Activated T-helper 2 cell treated with anti-CD3 and anti-CD28 coated beads, Interferon-gamma antibody, Interleukin-2, Interleukin-4, amounts not matched to agents 10 μg/mL and 5 μg/mL and 100 μg/mL, durations not matched to agents 14 hours and 24 hours and 36 hours (primary cell): Measurements from ENCODE around the gene MSANTD1. TPM values are rescaled to one million over a fixed set of nuclear protein-coding genes. Genes with fewer than 3 reads are reported as not detected.

ENCODE experiments used
- DNase-seq: peaks from one replicate; pipeline ENCODE4 v3.0.0; 2021; ENCODE audit warnings: low spot score
- H3K27ac Mint-ChIP-seq: one replicate; pipeline ENCODE4 v1.8.0; 2021; ENCODE audit warnings: mixed read lengths
- H3K27me3 Mint-ChIP-seq: one replicate; pipeline ENCODE4 v1.8.0; 2021; ENCODE audit warnings: low read depth, mixed read lengths
- H3K36me3 Mint-ChIP-seq: one replicate; pipeline ENCODE4 v1.8.0; 2021; ENCODE audit warnings: low read depth, mixed read lengths
- H3K4me1 Mint-ChIP-seq: one replicate; pipeline ENCODE4 v1.8.0; 2021; ENCODE audit warnings: low read depth, mixed read lengths
- H3K4me3 Mint-ChIP-seq: one replicate; pipeline ENCODE4 v1.8.0; 2021; ENCODE audit warnings: low read depth, mild to moderate bottlenecking, moderate library complexity, mixed read lengths
- H3K9me3 Mint-ChIP-seq: one replicate; pipeline ENCODE4 v1.8.0; 2021; ENCODE audit warnings: mixed read lengths
- intact Hi-C: fragments of 100-400 bp; cut with micrococcal nuclease; formaldehyde crosslinking; loops from one replicate; pipeline ENCODE4 v1.15.1; 2023
- total RNA-seq: library from RNA; stranded (reverse); gene quantifications from 2 replicates; pipeline ENCODE4 v1.2.3, GENCODE V29; 2022

Gene MSANTD1
- total RNA-seq, 1 donor from 2014 or later: 0.68 TPM

DNA sequence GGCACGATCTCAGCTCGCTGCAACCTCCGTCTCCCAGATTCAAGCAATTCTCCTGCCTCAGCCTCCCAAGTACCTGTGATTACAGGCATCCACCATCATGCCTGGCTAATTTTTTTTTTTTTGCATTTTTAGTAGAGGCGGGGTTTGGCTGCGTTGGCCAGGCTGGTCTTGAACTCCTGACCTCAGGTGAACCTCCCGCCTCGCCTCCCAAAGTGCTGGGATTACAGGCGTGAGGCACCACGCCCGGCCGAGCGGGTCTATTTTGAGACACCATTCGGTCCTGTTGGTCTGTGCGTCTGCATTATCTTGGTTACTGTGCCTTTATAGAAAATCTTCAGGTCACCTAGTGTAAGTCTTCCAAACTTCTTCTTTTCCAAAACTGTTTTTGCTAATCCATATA lies 22.2 kb downstream of the MSANTD1 start:
- no peak overlapping the region for H3K4me3 Mint-ChIP-seq

DNA sequence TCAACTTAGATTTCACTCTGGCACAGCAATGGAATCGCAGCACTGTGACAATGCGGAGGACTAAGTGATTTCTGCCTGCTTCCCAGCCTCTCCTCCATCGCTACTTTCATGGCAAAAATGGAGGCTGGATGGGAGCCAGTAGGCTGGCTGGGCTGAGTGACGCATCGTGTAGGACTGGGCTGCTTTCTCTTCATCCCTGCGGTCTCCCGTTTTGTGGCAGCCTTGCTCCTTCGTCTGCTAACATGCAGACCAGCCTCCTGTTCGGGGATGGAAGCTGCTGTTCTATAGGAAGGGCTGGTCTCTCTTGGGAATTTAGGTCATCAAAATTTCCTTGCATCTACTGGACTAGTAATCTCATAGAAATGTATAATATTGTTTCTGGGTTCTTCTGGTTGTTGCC lies 28.0 kb downstream of the MSANTD1 start:
- Mint-ChIP-seq H3K27me3 (peaks cover 21% of the 10 kb centered on the region), H3K27ac (no peak overlapping the region), H3K36me3 (no peaks in the 10 kb centered on the region), H3K4me1 (peaks cover 7% of the 10 kb centered on the region), H3K4me3 (no peak overlapping the region), H3K9me3 (no peaks in the 10 kb centered on the region)
- no peak for DNase-seq
- intact Hi-C loops: no loop called here

More for the DNA sequence above, 22.2 kb downstream of the MSANTD1 start:
- peaks cover 6% of the 10 kb centered on the region for H3K4me1 Mint-ChIP-seq
- DNase-seq: no peak
- H3K27ac Mint-ChIP-seq: no peak overlapping the region
- intact Hi-C loops: no loop called here
- H3K36me3 Mint-ChIP-seq: no peaks in the 10 kb centered on the region
- peaks cover 15% of the 10 kb centered on the region for H3K27me3 Mint-ChIP-seq
- no peaks in the 10 kb centered on the region for H3K9me3 Mint-ChIP-seq

DNA sequence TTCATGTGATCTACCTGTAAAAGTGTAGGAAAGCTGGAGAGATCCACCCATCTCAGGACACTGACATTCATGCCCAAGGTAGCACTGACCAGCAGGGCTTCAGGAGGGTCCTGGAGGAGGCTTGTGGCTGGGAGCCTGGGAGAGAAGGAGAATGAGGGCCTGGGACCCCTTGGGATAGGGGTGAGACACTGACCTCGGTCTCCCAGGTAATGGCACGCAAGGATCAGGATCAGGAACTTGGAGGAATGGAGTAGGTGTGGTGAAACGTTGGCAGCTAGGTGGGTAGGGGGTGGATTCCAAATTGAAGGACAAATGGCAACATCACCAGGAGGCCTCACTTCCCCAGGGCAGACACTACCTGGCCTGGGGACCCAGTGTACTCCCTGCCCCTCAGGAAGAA lies 31.5 kb downstream of the MSANTD1 start:
- intact Hi-C loops: no loop called here
- peaks cover 17% of the 10 kb centered on the region for H3K27me3 Mint-ChIP-seq
- H3K4me3 Mint-ChIP-seq: no peak overlapping the region
- H3K36me3 Mint-ChIP-seq: no peaks in the 10 kb centered on the region
- peaks cover 7% of the 10 kb centered on the region for H3K4me1 Mint-ChIP-seq
- H3K27ac Mint-ChIP-seq: no peak overlapping the region
- no peaks in the 10 kb centered on the region for H3K9me3 Mint-ChIP-seq
- no peak for DNase-seq

DNA sequence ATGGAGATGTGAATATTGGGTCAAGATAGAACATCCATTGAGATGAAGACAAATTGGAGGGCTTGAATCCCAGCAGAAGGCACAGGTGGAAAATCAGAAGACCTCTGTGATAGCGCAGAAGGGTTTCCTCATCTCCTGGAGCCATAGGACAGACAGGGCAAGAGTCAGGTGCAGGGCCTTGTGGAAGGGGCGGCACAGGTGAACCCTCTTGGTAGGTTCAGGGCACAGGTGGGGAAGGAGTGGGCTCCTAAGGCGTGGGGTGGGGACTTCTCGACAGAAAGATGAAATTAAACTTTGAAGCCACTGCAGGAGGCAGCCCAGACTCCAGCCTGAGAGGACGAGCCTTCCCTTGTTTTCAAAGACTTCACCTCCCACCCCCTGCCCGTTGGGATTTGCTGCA lies 34.5 kb downstream of the MSANTD1 start:
- H3K9me3 Mint-ChIP-seq: no peaks in the 10 kb centered on the region
- DNase-seq: no peak
- intact Hi-C loops: no loop called here
- no peak overlapping the region for H3K4me3 Mint-ChIP-seq
- H3K27ac Mint-ChIP-seq: no peak overlapping the region
- no peaks in the 10 kb centered on the region for H3K36me3 Mint-ChIP-seq
- H3K27me3 Mint-ChIP-seq: peaks cover 18% of the 10 kb centered on the region
- H3K4me1 Mint-ChIP-seq: no peaks in the 10 kb centered on the region

DNA sequence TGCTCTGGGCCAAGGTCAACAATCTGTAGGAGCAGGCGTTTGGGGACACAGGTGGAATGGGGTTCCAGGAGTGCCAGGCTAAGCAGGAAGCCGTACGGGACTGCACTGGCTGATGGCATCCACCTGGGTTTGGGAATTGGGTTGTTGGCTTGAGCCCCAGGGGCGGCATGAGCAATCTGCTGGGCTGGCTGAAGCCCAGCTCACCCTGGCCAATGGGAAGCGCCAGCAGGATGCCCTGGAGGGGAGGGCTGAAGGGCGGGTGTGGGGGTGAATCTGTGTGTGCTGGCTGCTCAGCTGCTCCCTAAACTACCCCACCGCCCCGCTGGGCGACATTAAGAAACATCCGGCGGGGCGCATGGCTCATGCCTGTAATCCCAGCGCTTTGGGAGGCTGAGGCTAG lies 35.0 kb downstream of the MSANTD1 start:
- no peaks in the 10 kb centered on the region for H3K9me3 Mint-ChIP-seq
- no peaks in the 10 kb centered on the region for H3K36me3 Mint-ChIP-seq
- H3K27ac Mint-ChIP-seq: no peak overlapping the region
- H3K4me1 Mint-ChIP-seq: no peaks in the 10 kb centered on the region
- intact Hi-C loops: no loop called here
- no peak overlapping the region for H3K4me3 Mint-ChIP-seq
- DNase-seq: no peak
- peaks cover 17% of the 10 kb centered on the region for H3K27me3 Mint-ChIP-seq

DNA sequence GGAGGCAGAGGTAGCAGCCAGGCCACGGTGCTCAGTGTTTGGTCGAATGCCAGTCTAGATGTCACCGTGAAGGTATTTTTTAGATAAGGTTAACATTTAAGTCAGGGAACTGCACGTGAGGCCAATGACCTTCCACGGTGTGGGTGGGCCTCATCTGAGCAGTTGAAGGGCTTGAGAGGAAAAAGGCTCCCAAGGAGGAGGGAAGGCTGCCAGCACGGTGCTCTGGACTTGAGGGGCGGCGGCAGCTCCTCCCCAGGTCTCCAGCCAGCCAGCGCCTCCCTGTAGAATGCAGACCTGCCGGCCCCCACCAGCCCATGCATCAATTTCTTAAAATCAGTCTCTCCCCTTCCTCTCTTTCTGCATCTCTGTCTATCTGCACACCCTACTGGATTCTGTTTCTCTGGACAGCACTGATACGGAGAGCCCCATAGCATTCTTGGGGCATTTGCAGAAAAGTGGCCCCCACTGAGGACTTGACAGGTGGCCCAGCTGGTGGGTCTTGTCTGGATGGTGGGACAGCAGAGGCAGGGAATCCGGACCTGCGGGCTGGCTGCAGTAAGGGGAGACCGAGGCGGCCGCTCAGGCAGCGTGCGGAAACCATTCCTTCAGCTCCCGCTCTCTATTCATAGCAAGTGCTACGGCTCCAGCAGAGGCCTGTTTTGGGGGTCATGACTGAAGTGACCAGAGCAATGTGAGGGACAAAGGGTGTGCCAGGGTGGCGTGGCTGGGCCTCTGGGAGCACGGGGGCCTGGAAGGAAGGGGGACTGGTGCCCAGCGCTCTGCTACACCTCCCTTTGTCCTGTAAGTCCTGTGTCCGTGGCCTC lies 36.0 kb downstream of the MSANTD1 start:
- Mint-ChIP-seq H3K9me3 (no peaks in the 10 kb centered on the region), H3K36me3 (no peaks in the 10 kb centered on the region), H3K27me3 (peaks cover 20% of the 10 kb centered on the region), H3K27ac (no peak overlapping the region), H3K4me1 (no peaks in the 10 kb centered on the region), H3K4me3 (no peak overlapping the region)
- intact Hi-C loops: no loop called here
- DNase-seq: no peak

DNA sequence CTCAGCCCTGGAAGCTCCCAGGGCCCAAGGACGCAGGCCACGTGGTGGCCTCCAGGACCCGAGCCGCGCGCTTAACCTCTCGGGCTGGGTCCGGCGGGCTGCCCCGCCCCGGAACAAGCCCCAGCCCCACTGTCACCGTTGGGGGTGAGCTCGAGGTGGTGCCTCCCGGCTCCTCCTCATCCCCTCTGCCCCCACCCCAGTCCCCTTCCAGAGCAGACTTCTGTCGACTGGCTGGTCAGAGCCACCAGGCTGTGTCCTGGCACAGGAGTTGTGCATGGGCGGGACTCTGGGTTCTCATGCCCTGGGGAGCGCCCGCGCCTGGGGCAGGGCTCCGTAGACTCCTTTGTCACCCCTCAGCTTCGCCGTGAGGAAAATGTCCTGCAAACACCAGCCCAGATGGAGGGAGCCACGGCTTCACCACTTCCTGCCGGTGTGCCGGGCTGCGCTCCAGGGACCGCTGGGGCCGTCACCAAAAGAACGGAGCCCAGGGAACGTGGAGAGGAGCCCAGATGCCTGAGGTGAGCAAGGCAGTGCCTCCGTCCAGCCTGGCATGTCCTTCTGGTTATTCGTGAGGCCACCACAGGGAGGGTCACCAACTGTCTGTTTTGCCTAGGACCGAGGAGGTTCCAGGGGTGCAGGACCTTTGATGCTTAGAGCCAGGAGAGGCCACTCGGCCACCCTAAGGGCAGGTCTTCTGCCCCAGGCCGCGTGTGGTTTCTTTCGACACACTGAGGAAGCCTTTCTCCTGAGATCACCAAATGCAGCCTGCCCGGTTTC lies 36.8 kb downstream of the MSANTD1 start:
- DNase-seq: no peak
- Mint-ChIP-seq H3K9me3 (no peaks in the 10 kb centered on the region), H3K4me3 (no peak overlapping the region), H3K4me1 (no peaks in the 10 kb centered on the region), H3K36me3 (no peaks in the 10 kb centered on the region), H3K27me3 (peaks cover 28% of the 10 kb centered on the region), H3K27ac (no peak overlapping the region)
- intact Hi-C loops: no loop called here

DNA sequence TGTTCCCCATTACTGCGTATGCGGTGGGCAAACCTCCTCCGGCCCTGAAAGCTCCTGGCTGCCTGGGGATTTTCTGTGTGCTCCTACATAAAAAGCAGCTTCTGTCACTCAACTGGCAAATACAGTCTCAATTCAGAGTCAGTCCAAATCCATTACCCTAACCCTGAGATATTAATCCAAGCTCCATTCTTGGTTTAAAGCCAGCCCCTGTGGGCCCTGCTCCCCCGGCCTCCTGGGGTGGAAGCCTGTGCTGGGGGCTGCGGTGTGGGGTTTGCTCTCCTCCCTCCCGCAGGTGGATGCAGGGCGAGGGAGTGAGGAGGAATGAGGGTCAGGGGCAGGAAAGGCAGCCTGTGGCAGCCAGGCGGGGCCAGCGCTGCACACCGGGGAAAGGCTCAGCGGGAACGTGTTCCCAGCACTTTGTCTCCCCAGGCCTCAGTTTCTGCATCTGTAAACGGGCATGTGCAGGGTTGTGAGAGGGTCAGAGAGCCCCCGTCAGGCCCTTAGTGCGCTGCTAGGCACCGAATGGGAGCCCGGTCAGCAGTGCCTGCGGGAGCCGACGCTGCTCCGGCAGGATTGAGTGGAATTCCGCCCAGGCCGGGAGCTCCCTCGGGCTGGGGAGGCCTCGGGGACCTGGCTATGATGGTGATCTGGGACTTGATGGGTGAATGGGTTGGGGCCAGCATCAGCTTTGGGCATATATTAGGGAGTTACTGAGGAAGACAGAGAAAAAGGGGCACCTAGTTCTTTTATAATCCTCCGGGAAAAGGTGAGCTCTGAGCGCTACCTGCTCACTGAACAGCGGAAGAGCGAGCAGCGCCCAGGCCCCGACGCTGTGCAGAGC lies 37.6 kb downstream of the MSANTD1 start:
- Mint-ChIP-seq H3K27me3 (peaks cover 35% of the 10 kb centered on the region), H3K27ac (no peak overlapping the region), H3K36me3 (no peaks in the 10 kb centered on the region), H3K4me1 (peaks cover 2% of the 10 kb centered on the region), H3K9me3 (no peaks in the 10 kb centered on the region), H3K4me3 (no peak overlapping the region)
- DNase-seq: no peak
- intact Hi-C loops: no loop called here

DNA sequence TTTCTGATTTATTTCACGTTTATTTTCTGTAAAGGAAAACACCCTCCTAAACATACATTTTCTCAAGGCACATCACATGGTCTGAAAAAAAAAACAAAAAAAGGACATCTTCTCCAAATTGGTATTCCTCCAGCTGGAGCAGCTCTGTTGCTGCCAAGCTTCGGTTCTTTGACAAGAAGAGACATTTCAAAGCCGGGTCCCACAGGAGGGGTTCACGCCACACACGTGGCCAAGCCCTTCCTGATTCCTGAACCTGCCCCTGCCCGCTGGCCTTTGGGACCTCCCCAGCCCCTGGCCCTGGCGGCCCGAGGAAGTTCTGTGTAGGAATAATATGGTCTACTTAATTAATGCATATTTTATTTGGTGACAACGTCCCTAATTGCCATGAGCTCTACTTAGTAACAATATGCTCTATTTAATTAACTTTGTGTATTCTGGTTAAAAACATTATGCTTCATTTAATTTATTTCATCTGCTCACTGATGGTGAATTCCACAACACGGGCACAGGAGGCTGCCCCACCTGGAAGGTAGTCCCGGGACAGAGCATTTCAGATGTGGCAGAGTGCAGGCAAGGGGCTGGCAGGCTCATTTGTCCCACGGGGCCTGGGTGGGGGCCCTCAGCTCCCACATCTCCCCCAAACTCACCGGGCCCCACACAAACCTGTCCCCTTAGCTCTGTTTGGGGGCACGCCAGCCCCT lies 38.5 kb downstream of the MSANTD1 start:
- no peak overlapping the region for H3K27ac Mint-ChIP-seq
- H3K4me3 Mint-ChIP-seq: no peak overlapping the region
- H3K9me3 Mint-ChIP-seq: no peaks in the 10 kb centered on the region
- no peaks in the 10 kb centered on the region for H3K36me3 Mint-ChIP-seq
- no peak for DNase-seq
- intact Hi-C loops: no loop called here
- peaks cover 39% of the 10 kb centered on the region for H3K27me3 Mint-ChIP-seq
- peaks cover 5% of the 10 kb centered on the region for H3K4me1 Mint-ChIP-seq

DNA sequence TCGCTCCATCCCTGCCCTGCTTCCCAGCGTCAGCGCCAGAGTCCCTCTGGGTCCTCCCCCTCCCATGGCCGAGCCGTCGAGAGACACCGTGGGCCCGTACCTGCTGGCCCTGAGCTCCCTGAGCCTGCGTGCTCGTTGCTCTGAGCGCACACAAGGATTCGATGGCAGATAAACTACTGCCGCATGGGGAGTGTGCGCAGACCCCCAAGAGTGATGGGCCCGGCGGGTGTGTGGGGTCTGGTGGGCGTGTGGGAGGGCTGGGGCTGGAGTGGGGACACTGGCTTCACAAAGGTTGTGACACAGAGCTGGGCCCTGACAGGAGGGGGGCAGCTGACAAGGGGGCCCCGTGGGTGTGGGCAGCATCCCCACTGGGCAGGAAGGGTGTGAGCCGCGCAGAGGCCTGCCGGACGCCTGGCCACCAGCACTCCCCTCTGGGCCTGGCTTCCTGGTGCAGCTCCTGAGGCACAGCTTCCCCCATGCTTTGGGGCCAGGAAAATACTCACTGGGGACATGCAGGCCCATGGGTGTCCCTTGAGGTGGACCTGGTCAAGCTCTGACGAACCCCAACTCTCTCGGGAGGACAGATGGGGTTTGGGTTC lies 39.1 kb downstream of the MSANTD1 start:
- intact Hi-C loops: no loop called here
- DNase-seq: no peak
- H3K4me1 Mint-ChIP-seq: peaks cover 5% of the 10 kb centered on the region
- H3K27ac Mint-ChIP-seq: no peak overlapping the region
- H3K9me3 Mint-ChIP-seq: no peaks in the 10 kb centered on the region
- no peaks in the 10 kb centered on the region for H3K36me3 Mint-ChIP-seq
- no peak overlapping the region for H3K4me3 Mint-ChIP-seq
- H3K27me3 Mint-ChIP-seq: peaks cover 35% of the 10 kb centered on the region

DNA sequence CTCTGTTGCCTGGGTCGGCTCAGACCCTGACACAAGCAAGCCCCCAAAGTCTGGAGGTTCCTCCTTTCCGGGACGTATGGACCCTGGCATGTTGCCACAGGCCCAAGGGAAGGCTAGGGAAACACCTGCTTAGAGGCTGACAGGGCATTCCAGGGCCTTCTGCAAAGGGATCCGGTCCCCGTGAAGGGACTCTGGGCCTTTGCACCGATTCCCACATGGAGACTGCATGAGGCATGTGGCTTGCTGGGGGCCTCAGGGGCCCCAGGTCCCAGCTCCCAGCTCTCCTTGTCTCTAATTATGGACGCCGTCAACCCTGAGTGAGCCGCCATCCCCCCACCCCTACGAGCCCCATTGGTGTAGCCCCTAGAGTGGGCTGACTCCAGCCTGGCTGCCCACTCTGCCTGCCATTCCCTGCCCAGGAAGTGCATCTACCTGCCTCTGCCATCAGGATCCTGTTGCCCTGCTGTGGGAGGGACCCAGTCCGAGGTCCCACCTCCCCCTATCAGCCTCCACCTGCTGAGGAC lies 39.7 kb downstream of the MSANTD1 start:
- Mint-ChIP-seq H3K4me1 (peaks cover 8% of the 10 kb centered on the region), H3K9me3 (no peaks in the 10 kb centered on the region), H3K27me3 (peaks cover 35% of the 10 kb centered on the region), H3K36me3 (no peaks in the 10 kb centered on the region), H3K27ac (no peak overlapping the region), H3K4me3 (no peak overlapping the region)
- intact Hi-C loops: no loop called here
- DNase-seq: no peak

DNA sequence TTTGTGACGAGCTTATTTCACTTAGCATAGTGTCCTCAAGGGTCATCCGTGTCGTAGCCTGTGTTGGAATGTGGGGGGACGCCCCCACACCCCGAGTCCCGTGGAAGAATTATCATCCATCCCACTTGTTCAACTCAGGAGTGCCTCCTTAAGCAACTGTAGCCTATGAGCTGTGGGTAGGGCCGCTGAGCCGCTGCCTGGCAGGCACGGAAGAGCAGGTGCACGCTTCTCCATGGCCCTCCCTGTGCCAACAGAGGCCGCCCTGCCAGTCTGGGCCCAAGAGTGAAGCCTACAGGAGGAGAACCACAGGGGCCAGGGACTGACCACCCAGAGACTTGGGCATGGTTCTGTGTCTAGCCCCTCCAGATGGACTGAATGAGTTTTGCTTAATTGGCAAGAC lies 41.5 kb downstream of the MSANTD1 start:
- Mint-ChIP-seq H3K4me3 (peak overlapping the region; percentile 1), H3K27me3 (peaks cover 35% of the 10 kb centered on the region), H3K9me3 (no peaks in the 10 kb centered on the region), H3K27ac (no peak overlapping the region), H3K36me3 (no peaks in the 10 kb centered on the region), H3K4me1 (peaks cover 10% of the 10 kb centered on the region)
- intact Hi-C loops: loop anchor here (5.0 to 10.0 kb wide), 3 partner anchors 88 to 1028 kb away; partner anchors contain the start of genes CFAP99, MXD4 and ZFYVE28
- DNase-seq: no peak
